Body of pancreas (tissue), 4 donors: Measurements from ENCODE around the gene LMBR1L. TPM values are rescaled to one million over a fixed set of nuclear protein-coding genes. Genes with fewer than 3 reads are reported as not detected.

Experiments used
- ATAC-seq: fragments of 150-250 bp; one replicate; pipeline ENCODE4 v1.9.1; 2016
- DNase-seq, 4 donors: peaks; one replicate each; pipeline ENCODE4 v3.0.0-alpha.2; 2019
- H3K27ac ChIP-seq, 4 donors: fragments of 200-600 bp; sonication (generic); 1 replicate in 3 of 4; 2 replicates in 1 of 4; pipeline versions ENCODE4 v1.5.1 to v1.6.1; 2016 to 2019; ENCODE audit warnings: mild to moderate bottlenecking in 1 of 4, mixed read lengths in 1 of 4, moderate library complexity in 1 of 4
- H3K27me3 ChIP-seq, 2 donors: fragments of 200-600 bp; sonication (generic); one replicate each; pipeline ENCODE4 v1.6.0; 2016; ENCODE audit warnings: mild to moderate bottlenecking in 1 of 2
- H3K36me3 ChIP-seq, 2 donors: fragments of 200-600 bp; sonication (generic); replicated peaks in 1 of 2; 2 replicates each; pipeline ENCODE4 v1.5.1; 2016; ENCODE audit warnings: low read depth in 2 of 2; ENCODE audit not compliant: insufficient read depth in 1 of 2
- H3K4me1 ChIP-seq: fragments of 200-600 bp; sonication (generic); one replicate; pipeline ENCODE4 v1.6.0; 2016
- H3K4me3 ChIP-seq, 2 donors: fragments of 200-600 bp; sonication (generic); 1 replicate in 1 of 2; 2 replicates in 1 of 2; pipeline ENCODE4 v1.5.1; 2016 to 2019
- H3K9me3 ChIP-seq, 3 donors: fragments of 200-600 bp; sonication (generic); 1 replicate in 2 of 3; 2 replicates in 1 of 3; pipeline ENCODE4 v1.5.1; 2016
- POLR2A ChIP-seq, 3 donors: fragments of 450-650 bp; IDR thresholded peaks; one replicate each; pipeline ENCODE4 v1.6.1; 2016; ENCODE audit warnings: antibody characterized with exemption in 3 of 3, mild to moderate bottlenecking in 2 of 3
- WGBS, 2 donors: methylation state at CpG; one replicate each; pipeline ENCODE4 v1.1.5; 2017; 5-methylcytosine and 5-hydroxymethylcytosine counted together
- intact Hi-C: fragments of 100-400 bp; cut with DNase I; formaldehyde crosslinking; loops from one replicate; pipeline ENCODE4 v1.15.1; 2023
- total RNA-seq, 2 donors: library from RNA; depleted of rRNA; stranded (reverse); fragments of >200 nt; gene quantifications; one replicate each; pipeline ENCODE4 v1.1.0, GENCODE V29; 2016
- TF ChIP-seq, protein P1 (sequence below), 7 experiments: fragments of 450-650 bp in 4 of 7; fragments of 200-600 bp in 3 of 7; sonication (generic) in 3 of 7; IDR thresholded peaks; one replicate each; pipeline ENCODE4 v1.5.1; 2016 to 2019; ENCODE audit warnings: antibody characterized with exemption in 7 of 7

The LMBR1L gene, protein sequence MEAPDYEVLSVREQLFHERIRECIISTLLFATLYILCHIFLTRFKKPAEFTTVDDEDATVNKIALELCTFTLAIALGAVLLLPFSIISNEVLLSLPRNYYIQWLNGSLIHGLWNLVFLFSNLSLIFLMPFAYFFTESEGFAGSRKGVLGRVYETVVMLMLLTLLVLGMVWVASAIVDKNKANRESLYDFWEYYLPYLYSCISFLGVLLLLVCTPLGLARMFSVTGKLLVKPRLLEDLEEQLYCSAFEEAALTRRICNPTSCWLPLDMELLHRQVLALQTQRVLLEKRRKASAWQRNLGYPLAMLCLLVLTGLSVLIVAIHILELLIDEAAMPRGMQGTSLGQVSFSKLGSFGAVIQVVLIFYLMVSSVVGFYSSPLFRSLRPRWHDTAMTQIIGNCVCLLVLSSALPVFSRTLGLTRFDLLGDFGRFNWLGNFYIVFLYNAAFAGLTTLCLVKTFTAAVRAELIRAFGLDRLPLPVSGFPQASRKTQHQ
- total RNA-seq: 10 to 100 TPM; 40.7 to 53.7 TPM

DNA sequence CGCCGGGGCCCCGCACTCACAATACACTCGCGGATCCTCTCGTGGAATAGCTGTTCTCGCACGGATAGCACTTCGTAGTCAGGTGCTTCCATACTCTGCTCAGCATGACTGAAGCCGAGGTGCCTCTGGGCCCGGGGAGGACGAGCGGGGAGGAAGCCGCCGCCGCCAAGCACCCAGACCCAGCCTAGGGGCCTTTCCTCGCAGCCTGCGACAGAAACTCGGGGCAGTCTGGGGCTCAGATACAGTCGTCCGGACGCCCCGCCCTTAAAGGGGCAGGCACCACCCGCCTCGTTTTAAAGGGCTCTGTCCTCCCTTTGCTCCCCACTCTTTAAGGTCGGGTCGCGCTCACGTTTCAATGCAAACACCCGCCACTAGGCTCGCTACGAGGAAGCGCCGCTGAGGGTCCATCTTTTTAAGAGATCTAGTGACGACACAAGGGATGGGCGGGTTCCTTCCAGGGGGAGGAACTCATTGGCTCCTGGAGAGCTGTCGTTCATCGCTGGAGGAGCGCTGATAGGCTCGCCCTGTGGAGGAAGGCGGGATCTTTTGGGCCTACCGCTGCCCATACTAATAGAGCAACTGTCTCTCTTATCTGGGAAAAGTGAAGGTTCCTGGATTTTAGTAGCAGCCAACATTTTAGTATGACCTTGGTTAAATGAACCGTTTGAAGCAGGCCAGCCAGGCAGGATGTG, at the start of gene LMBR1L:
Gene LMBR1L (minus strand): TSS at position 384 of the 692 bp plus-strand sequence. CDS start 292 bp downstream, at position 92.
- peak; percentile 98 for ATAC-seq
- intact Hi-C loops: no loop called here
- Histone ChIP-seq H3K27me3 (no peaks in the 10 kb centered on the region), H3K4me1 (peaks cover 35% of the 10 kb centered on the region), H3K36me3 (no peaks in the 10 kb centered on the region), H3K27ac (peak within 1 kb of the TSS; percentile 88 to 96 (median 93)), H3K4me3 (peak within 1 kb of the TSS; percentile 67 to 86), H3K9me3 (no peaks in the 10 kb centered on the region)
- peak; percentile 95 to 98 (median 95) for DNase-seq
- WGBS, 2 donors: 0% methylated on average over 11 to 43 of the region's 43 CpGs
- TF ChIP-seq, protein P1, sequence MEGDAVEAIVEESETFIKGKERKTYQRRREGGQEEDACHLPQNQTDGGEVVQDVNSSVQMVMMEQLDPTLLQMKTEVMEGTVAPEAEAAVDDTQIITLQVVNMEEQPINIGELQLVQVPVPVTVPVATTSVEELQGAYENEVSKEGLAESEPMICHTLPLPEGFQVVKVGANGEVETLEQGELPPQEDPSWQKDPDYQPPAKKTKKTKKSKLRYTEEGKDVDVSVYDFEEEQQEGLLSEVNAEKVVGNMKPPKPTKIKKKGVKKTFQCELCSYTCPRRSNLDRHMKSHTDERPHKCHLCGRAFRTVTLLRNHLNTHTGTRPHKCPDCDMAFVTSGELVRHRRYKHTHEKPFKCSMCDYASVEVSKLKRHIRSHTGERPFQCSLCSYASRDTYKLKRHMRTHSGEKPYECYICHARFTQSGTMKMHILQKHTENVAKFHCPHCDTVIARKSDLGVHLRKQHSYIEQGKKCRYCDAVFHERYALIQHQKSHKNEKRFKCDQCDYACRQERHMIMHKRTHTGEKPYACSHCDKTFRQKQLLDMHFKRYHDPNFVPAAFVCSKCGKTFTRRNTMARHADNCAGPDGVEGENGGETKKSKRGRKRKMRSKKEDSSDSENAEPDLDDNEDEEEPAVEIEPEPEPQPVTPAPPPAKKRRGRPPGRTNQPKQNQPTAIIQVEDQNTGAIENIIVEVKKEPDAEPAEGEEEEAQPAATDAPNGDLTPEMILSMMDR (IDR thresholded peaks at IDR 0.05): peak in 5 of 7 experiments; percentile 35 to 65 (median 59)
- peak; percentile 29 to 87 (median 79) for TF ChIP-seq POLR2A (IDR thresholded peaks at IDR 0.05)

- Histone ChIP-seq H3K36me3 (no peaks in the 10 kb centered on the region), H3K27ac (no peak overlapping the region), H3K4me3 (no peak overlapping the region), H3K4me1 (no peaks in the 10 kb centered on the region), H3K9me3 (no peaks in the 10 kb centered on the region), H3K27me3 (no peaks in the 10 kb centered on the region)
- ATAC-seq (no peak), DNase-seq (no peak)
- intact Hi-C loops: loop anchor here (10.0 kb wide), 1 partner anchor 344 kb away; no protein-coding TSS in a partner anchor
- 73 to 77% methylated on average over 2 of the region's 2 CpGs for WGBS, 2 donors
- TF ChIP-seq POLR2A (IDR thresholded peaks at IDR 0.05): no peak
- TF ChIP-seq, protein P1 (IDR thresholded peaks at IDR 0.05): no peak
Measured at GRCh38 chr12:49160399-49160798, 49.8 kb upstream of the LMBR1L start.

GRCh38 chr12:49154221-49154620, 43.6 kb upstream of the LMBR1L start:
- TF ChIP-seq, protein P1 (IDR thresholded peaks at IDR 0.05): no peak
- TF ChIP-seq POLR2A (IDR thresholded peaks at IDR 0.05): no peak
- intact Hi-C loops: no loop called here
- ATAC-seq (no peak), DNase-seq (no peak)
- Histone ChIP-seq H3K4me1 (no peaks in the 10 kb centered on the region), H3K9me3 (no peaks in the 10 kb centered on the region), H3K36me3 (no peaks in the 10 kb centered on the region), H3K27me3 (no peaks in the 10 kb centered on the region), H3K4me3 (no peak overlapping the region), H3K27ac (no peak overlapping the region)
- WGBS, 2 donors: 90 to 97% methylated on average over 3 of the region's 3 CpGs

- TF ChIP-seq POLR2A (IDR thresholded peaks at IDR 0.05): no peak
- TF ChIP-seq, protein P1 (IDR thresholded peaks at IDR 0.05): no peak
- intact Hi-C loops: no loop called here
- H3K4me3 ChIP-seq: no peak overlapping the region
- DNase-seq: no peak
- H3K36me3 ChIP-seq: no peaks in the 10 kb centered on the region
- H3K27me3 ChIP-seq: no peaks in the 10 kb centered on the region
- H3K27ac ChIP-seq: no peak overlapping the region
- H3K4me1 ChIP-seq: no peaks in the 10 kb centered on the region
- no peaks in the 10 kb centered on the region for H3K9me3 ChIP-seq
- WGBS, 2 donors: 89 to 100% methylated on average over 2 of the region's 2 CpGs
- ATAC-seq: no peak
Measured at GRCh38 chr12:49147384-49147783, 36.7 kb upstream of the LMBR1L start.
